ENCODE results near the gene FGF18. TPM values are rescaled to one million over a fixed set of nuclear protein-coding genes. Genes with fewer than 3 reads are reported as not detected.

The FGF18 gene
- polyA plus RNA-seq, 3 donors: not detected

GRCh38 chr5:171438738-171439137, 19.3 kb downstream of the FGF18 start:
- H3K4me3 Mint-ChIP-seq: no peak overlapping the region
- no peak overlapping the region for H3K4me3 ChIP-seq (replicated peaks in 1 of 3; ENCODE audit: low read depth in 2 of 3, low read length in 3 of 3)
- H3K27ac ChIP-seq (ENCODE audit: low read depth in 1 of 2, low read length in 2 of 2): no peak overlapping the region
- H3K9me3 Mint-ChIP-seq: no peaks in the 10 kb centered on the region
- TF ChIP-seq CTCF (IDR thresholded peaks at IDR 0.05): no peak
- no peak for DNase-seq
- H3K79me2 ChIP-seq (ENCODE audit: insufficient read depth, low read length): no peaks in the 10 kb centered on the region
- H3K27ac Mint-ChIP-seq: no peak overlapping the region
- peaks cover under 1 to 5% (median 3%) of the 10 kb centered on the region in 3 donors for H3K27me3 Mint-ChIP-seq (ENCODE audit: low read depth in 3 of 3)
- no peaks in the 10 kb centered on the region for H4K20me1 ChIP-seq (ENCODE audit: insufficient read depth, low read length)
- H3K27me3 ChIP-seq (ENCODE audit: control insufficient read depth in 2 of 2, insufficient read depth in 2 of 2, low read length in 2 of 2): no peaks in the 10 kb centered on the region
- no peaks in the 10 kb centered on the region for H3K36me3 Mint-ChIP-seq
- 71% methylated on average over 3 of the region's 4 CpGs for WGBS (ENCODE audit: insufficient coverage)
- H3K4me1 ChIP-seq (ENCODE audit: control insufficient read depth in 1 of 2, insufficient read depth in 2 of 2, low read length in 2 of 2): no peaks in the 10 kb centered on the region
- no peak overlapping the region for H3K9ac ChIP-seq (ENCODE audit: insufficient read depth, low read length, poor library complexity, severe bottlenecking)
- H2AFZ ChIP-seq (ENCODE audit: insufficient read depth, low read depth, low read length, poor library complexity, severe bottlenecking): no peak overlapping the region
- no peaks in the 10 kb centered on the region for H3K36me3 ChIP-seq (replicated peaks in 1 of 2; ENCODE audit: control insufficient read depth in 1 of 2, insufficient read depth in 2 of 2, low read length in 2 of 2)
- no peak overlapping the region for H3K4me2 ChIP-seq (replicated peaks; ENCODE audit: extremely low read depth, low read length, poor library complexity, severe bottlenecking)
- no peaks in the 10 kb centered on the region for H3K9me3 ChIP-seq (replicated peaks in 1 of 2; ENCODE audit: control insufficient read depth in 1 of 2, insufficient read depth in 1 of 2, low read length in 2 of 2)
- H3K4me1 Mint-ChIP-seq: peaks cover 4% of the 10 kb centered on the region
- intact Hi-C loops (cut with micrococcal nuclease): no loop called here

- H4K20me1 ChIP-seq (ENCODE audit: insufficient read depth, low read length): no peaks in the 10 kb centered on the region
- no peak for TF ChIP-seq CTCF (IDR thresholded peaks at IDR 0.05)
- no peaks in the 10 kb centered on the region for H3K9me3 Mint-ChIP-seq
- H3K9ac ChIP-seq (ENCODE audit: insufficient read depth, low read length, poor library complexity, severe bottlenecking): no peak overlapping the region
- intact Hi-C loops (cut with micrococcal nuclease): no loop called here
- peaks cover 2 to 10% (median 3%) of the 10 kb centered on the region in 3 donors for H3K27me3 Mint-ChIP-seq (ENCODE audit: low read depth in 3 of 3)
- H3K27me3 ChIP-seq (ENCODE audit: control insufficient read depth in 2 of 2, insufficient read depth in 2 of 2, low read length in 2 of 2): no peaks in the 10 kb centered on the region
- no peaks in the 10 kb centered on the region for H3K4me1 ChIP-seq (ENCODE audit: control insufficient read depth in 1 of 2, insufficient read depth in 2 of 2, low read length in 2 of 2)
- H3K27ac ChIP-seq (ENCODE audit: low read depth in 1 of 2, low read length in 2 of 2): no peak overlapping the region
- no peaks in the 10 kb centered on the region for H3K79me2 ChIP-seq (ENCODE audit: insufficient read depth, low read length)
- 94% methylated on average over 7 of the region's 14 CpGs for WGBS (ENCODE audit: insufficient coverage)
- H3K27ac Mint-ChIP-seq: no peak overlapping the region
- H3K4me3 ChIP-seq (replicated peaks in 1 of 3; ENCODE audit: low read depth in 2 of 3, low read length in 3 of 3): no peak overlapping the region
- no peak for DNase-seq
- H2AFZ ChIP-seq (ENCODE audit: insufficient read depth, low read depth, low read length, poor library complexity, severe bottlenecking): no peak overlapping the region
- H3K4me3 Mint-ChIP-seq: no peak overlapping the region
- no peaks in the 10 kb centered on the region for H3K36me3 ChIP-seq (replicated peaks in 1 of 2; ENCODE audit: control insufficient read depth in 1 of 2, insufficient read depth in 2 of 2, low read length in 2 of 2)
- H3K9me3 ChIP-seq (replicated peaks in 1 of 2; ENCODE audit: control insufficient read depth in 1 of 2, insufficient read depth in 1 of 2, low read length in 2 of 2): no peaks in the 10 kb centered on the region
- H3K4me1 Mint-ChIP-seq: peaks cover 4% of the 10 kb centered on the region
- no peak overlapping the region for H3K4me2 ChIP-seq (replicated peaks; ENCODE audit: extremely low read depth, low read length, poor library complexity, severe bottlenecking)
- no peaks in the 10 kb centered on the region for H3K36me3 Mint-ChIP-seq
Measured at GRCh38 chr5:171441246-171441791, 21.9 kb downstream of the FGF18 start.
